ENCODE data around the gene RAPGEF4.
"Not testable (repeated sequence)": the region's sequence is repeated elsewhere in the genome, so short reads cannot be mapped to it uniquely, and the experiment has no call there.

Gene RAPGEF4

DNA sequence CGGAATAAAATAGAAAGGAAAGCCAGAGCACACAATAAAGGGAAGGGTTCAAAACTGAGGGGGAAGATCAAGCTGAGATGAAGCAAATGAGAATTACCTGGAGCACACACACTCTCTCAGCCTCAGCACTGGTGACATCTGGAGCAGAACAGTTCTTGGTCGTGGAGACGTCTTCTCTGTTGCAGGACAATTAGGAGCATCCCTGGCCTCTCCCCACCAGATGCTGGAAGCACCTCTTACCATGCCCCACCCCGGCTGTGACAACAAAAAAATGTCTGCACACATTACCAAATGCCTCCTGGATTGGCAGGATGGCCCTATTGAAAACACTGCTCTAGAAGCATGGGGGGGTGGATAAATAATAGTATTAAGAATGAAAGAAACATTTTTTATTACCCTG lies 296.4 kb downstream of the RAPGEF4 start:
- no peaks in the 10 kb centered on the region for H3K36me3 ChIP-seq (ENCODE audit: control insufficient read depth in 5 of 5, insufficient read depth in 5 of 5, low read length in 5 of 5)
- no peaks in the 10 kb centered on the region for H3K9me3 ChIP-seq (ENCODE audit: control insufficient read depth in 5 of 5, low read length in 5 of 5)
- H3K27me3 ChIP-seq (ENCODE audit: control insufficient read depth in 5 of 5, insufficient read depth in 4 of 5, low read length in 5 of 5): no peaks in the 10 kb centered on the region
- no peak overlapping the region for H3K27ac ChIP-seq (ENCODE audit: low read depth, low read length)
- H3K9ac ChIP-seq (ENCODE audit: low read length in 5 of 5): no peak overlapping the region
- H3K4me3 ChIP-seq (ENCODE audit: low read depth in 1 of 5, low read length in 5 of 5): no peak overlapping the region
- peaks cover 0 to 8% (median 5%) of the 10 kb centered on the region in 5 donors for H3K4me1 ChIP-seq (ENCODE audit: control insufficient read depth in 5 of 5, insufficient read depth in 5 of 5, low read length in 5 of 5)

DNA sequence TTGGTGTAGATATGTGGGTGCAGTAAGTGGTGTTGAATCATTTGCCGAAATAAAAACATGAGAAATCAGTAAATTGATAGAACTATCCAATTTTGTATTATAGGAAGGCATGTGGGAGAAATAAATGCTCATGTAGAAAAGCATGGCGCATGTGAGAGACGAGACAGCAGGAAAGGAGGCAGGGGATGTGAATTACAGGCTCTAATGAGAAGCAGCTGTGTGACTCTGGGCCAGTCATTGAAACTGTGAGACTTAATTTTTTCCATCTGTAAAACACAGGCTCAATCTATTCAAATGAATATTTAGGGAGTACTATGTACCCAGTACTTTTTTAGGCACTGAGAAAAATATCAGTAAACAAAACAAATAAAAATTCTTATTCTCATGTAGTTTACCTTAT lies 297.4 kb downstream of the RAPGEF4 start:
- no peak overlapping the region for H3K9ac ChIP-seq (ENCODE audit: low read length in 5 of 5)
- H3K27ac ChIP-seq (ENCODE audit: low read depth, low read length): no peak overlapping the region
- H3K4me1 ChIP-seq (ENCODE audit: control insufficient read depth in 5 of 5, insufficient read depth in 5 of 5, low read length in 5 of 5): peaks cover 0 to 8% (median 0%) of the 10 kb centered on the region in 5 donors
- no peaks in the 10 kb centered on the region for H3K27me3 ChIP-seq (ENCODE audit: control insufficient read depth in 5 of 5, insufficient read depth in 4 of 5, low read length in 5 of 5)
- no peaks in the 10 kb centered on the region for H3K36me3 ChIP-seq (ENCODE audit: control insufficient read depth in 5 of 5, insufficient read depth in 5 of 5, low read length in 5 of 5)
- no peaks in the 10 kb centered on the region for H3K9me3 ChIP-seq (ENCODE audit: control insufficient read depth in 5 of 5, low read length in 5 of 5)
- no peak overlapping the region for H3K4me3 ChIP-seq (ENCODE audit: low read depth in 1 of 5, low read length in 5 of 5)

DNA sequence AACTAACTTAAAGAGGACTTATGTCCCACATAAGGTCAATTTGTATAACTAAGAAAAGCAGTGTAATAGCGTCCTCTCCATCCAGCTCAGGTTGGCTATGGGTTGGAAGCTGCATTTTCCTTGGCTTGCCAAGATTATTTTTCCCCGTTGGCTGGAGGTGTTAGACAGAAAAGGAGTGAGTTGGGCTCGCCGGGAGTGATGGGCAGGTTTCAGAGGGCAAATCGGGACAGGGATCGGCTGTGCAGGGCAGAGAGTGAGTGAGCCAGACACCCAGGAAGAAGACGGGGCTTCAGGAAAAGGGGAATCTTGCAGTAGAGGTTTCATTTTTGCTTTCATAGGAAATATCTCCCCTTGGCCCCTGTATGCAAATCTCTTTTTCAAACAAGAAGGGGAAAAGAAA lies 298.5 kb downstream of the RAPGEF4 start:
- no peak overlapping the region for H3K27ac ChIP-seq (ENCODE audit: low read depth, low read length)
- peaks cover 0 to 8% (median 0%) of the 10 kb centered on the region in 5 donors for H3K4me1 ChIP-seq (ENCODE audit: control insufficient read depth in 5 of 5, insufficient read depth in 5 of 5, low read length in 5 of 5)
- H3K9ac ChIP-seq (ENCODE audit: low read length in 5 of 5): no peak overlapping the region
- H3K9me3 ChIP-seq (ENCODE audit: control insufficient read depth in 5 of 5, low read length in 5 of 5): no peaks in the 10 kb centered on the region
- no peaks in the 10 kb centered on the region for H3K36me3 ChIP-seq (ENCODE audit: control insufficient read depth in 5 of 5, insufficient read depth in 5 of 5, low read length in 5 of 5)
- no peak overlapping the region for H3K4me3 ChIP-seq (ENCODE audit: low read depth in 1 of 5, low read length in 5 of 5)
- no peaks in the 10 kb centered on the region for H3K27me3 ChIP-seq (ENCODE audit: control insufficient read depth in 5 of 5, insufficient read depth in 4 of 5, low read length in 5 of 5)

GRCh38 chr2:173037245-173038120 lies 301.8 kb downstream of the RAPGEF4 start:
- Histone ChIP-seq H3K4me1 (ENCODE audit: control insufficient read depth in 5 of 5, insufficient read depth in 5 of 5, low read length in 5 of 5) (peaks cover 0 to 8% (median 0%) of the 10 kb centered on the region in 5 donors), H3K27me3 (ENCODE audit: control insufficient read depth in 5 of 5, insufficient read depth in 4 of 5, low read length in 5 of 5) (no peaks in the 10 kb centered on the region), H3K36me3 (ENCODE audit: control insufficient read depth in 5 of 5, insufficient read depth in 5 of 5, low read length in 5 of 5) (no peaks in the 10 kb centered on the region), H3K9me3 (ENCODE audit: control insufficient read depth in 5 of 5, low read length in 5 of 5) (no peaks in the 10 kb centered on the region), H3K9ac (ENCODE audit: low read length in 5 of 5) (no peak overlapping the region), H3K27ac (ENCODE audit: low read depth, low read length) (no peak overlapping the region), H3K4me3 (ENCODE audit: low read depth in 1 of 5, low read length in 5 of 5) (no peak overlapping the region)

DNA sequence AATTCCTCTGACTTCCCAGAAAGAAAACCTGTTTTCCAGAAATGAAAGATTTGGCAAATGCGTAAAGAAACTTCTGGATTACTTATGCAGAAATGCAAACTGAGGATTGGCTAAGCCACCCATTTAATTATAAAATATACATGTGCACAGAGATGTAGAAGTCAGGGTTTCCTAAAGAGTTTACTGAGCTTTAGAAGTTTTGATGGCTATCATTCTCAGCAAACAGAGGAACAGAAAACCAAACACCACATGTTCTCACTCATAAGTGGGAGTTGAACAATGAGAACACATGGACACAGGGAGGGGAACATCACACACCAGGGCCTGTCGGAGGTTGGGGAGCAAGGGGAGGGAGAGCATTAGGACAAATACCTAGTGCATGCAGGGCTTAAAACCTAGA lies 302.6 kb downstream of the RAPGEF4 start:
- not testable (repeated sequence) for H3K27me3 ChIP-seq (ENCODE audit: control insufficient read depth in 5 of 5, insufficient read depth in 4 of 5, low read length in 5 of 5); H3K4me1 ChIP-seq (ENCODE audit: control insufficient read depth in 5 of 5, insufficient read depth in 5 of 5, low read length in 5 of 5); H3K9me3 ChIP-seq (ENCODE audit: control insufficient read depth in 5 of 5, low read length in 5 of 5); H3K9ac ChIP-seq (ENCODE audit: low read length in 5 of 5); H3K36me3 ChIP-seq (ENCODE audit: control insufficient read depth in 5 of 5, insufficient read depth in 5 of 5, low read length in 5 of 5); H3K27ac ChIP-seq (ENCODE audit: low read depth, low read length); H3K4me3 ChIP-seq (ENCODE audit: low read depth in 1 of 5, low read length in 5 of 5)

- Histone ChIP-seq H3K9ac (ENCODE audit: low read length in 5 of 5) (no peak overlapping the region), H3K36me3 (ENCODE audit: control insufficient read depth in 5 of 5, insufficient read depth in 5 of 5, low read length in 5 of 5) (no peaks in the 10 kb centered on the region), H3K27ac (ENCODE audit: low read depth, low read length) (no peak overlapping the region), H3K4me3 (ENCODE audit: low read depth in 1 of 5, low read length in 5 of 5) (no peak overlapping the region), H3K27me3 (ENCODE audit: control insufficient read depth in 5 of 5, insufficient read depth in 4 of 5, low read length in 5 of 5) (no peaks in the 10 kb centered on the region), H3K4me1 (ENCODE audit: control insufficient read depth in 5 of 5, insufficient read depth in 5 of 5, low read length in 5 of 5) (peaks cover 0 to 8% (median 0%) of the 10 kb centered on the region in 5 donors), H3K9me3 (ENCODE audit: control insufficient read depth in 5 of 5, low read length in 5 of 5) (no peaks in the 10 kb centered on the region)
Observed at GRCh38 chr2:173040729-173041128, 305.1 kb downstream of the RAPGEF4 start.

- Histone ChIP-seq H3K4me1 (ENCODE audit: control insufficient read depth in 5 of 5, insufficient read depth in 5 of 5, low read length in 5 of 5) (peaks cover 0 to 4% (median 0%) of the 10 kb centered on the region in 5 donors), H3K4me3 (ENCODE audit: low read depth in 1 of 5, low read length in 5 of 5) (no peak overlapping the region), H3K27ac (ENCODE audit: low read depth, low read length) (no peak overlapping the region), H3K27me3 (ENCODE audit: control insufficient read depth in 5 of 5, insufficient read depth in 4 of 5, low read length in 5 of 5) (no peaks in the 10 kb centered on the region), H3K9ac (ENCODE audit: low read length in 5 of 5) (no peak overlapping the region), H3K36me3 (ENCODE audit: control insufficient read depth in 5 of 5, insufficient read depth in 5 of 5, low read length in 5 of 5) (no peaks in the 10 kb centered on the region), H3K9me3 (ENCODE audit: control insufficient read depth in 5 of 5, low read length in 5 of 5) (no peaks in the 10 kb centered on the region)
Observed at GRCh38 chr2:173043476-173043875, 307.8 kb downstream of the RAPGEF4 start.

- Histone ChIP-seq H3K27me3 (ENCODE audit: control insufficient read depth in 5 of 5, insufficient read depth in 4 of 5, low read length in 5 of 5) (no peaks in the 10 kb centered on the region), H3K9me3 (ENCODE audit: control insufficient read depth in 5 of 5, low read length in 5 of 5) (no peaks in the 10 kb centered on the region), H3K4me1 (ENCODE audit: control insufficient read depth in 5 of 5, insufficient read depth in 5 of 5, low read length in 5 of 5) (peaks cover 0 to 6% (median 0%) of the 10 kb centered on the region in 5 donors), H3K27ac (ENCODE audit: low read depth, low read length) (no peak overlapping the region), H3K4me3 (ENCODE audit: low read depth in 1 of 5, low read length in 5 of 5) (no peak overlapping the region), H3K9ac (ENCODE audit: low read length in 5 of 5) (no peak overlapping the region), H3K36me3 (ENCODE audit: control insufficient read depth in 5 of 5, insufficient read depth in 5 of 5, low read length in 5 of 5) (no peaks in the 10 kb centered on the region)
Observed at GRCh38 chr2:173043897-173044519, 308.4 kb downstream of the RAPGEF4 start.

DNA sequence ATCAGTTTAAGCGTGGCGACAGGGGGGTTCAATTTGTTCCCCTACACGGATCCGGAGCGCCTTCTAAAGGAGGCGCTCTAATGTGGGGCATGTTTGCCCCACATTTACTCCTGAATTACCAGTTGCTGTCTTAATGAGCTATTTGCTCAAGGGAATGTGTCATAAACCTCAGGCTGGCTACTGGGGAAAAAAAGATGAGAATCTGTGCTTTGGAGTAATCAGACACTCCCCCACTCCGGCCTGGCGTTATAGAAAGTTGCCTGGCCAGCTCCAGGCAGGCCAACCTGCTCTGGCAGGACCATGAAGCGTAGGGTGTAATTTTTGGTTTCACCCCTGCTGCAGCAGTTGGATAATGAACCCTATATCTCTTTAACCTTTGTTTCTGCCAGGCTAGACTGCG lies 309.0 kb downstream of the RAPGEF4 start:
- Histone ChIP-seq H3K27me3 (ENCODE audit: control insufficient read depth in 5 of 5, insufficient read depth in 4 of 5, low read length in 5 of 5) (no peaks in the 10 kb centered on the region), H3K27ac (ENCODE audit: low read depth, low read length) (no peak overlapping the region), H3K9ac (ENCODE audit: low read length in 5 of 5) (no peak overlapping the region), H3K4me3 (ENCODE audit: low read depth in 1 of 5, low read length in 5 of 5) (no peak overlapping the region), H3K9me3 (ENCODE audit: control insufficient read depth in 5 of 5, low read length in 5 of 5) (no peaks in the 10 kb centered on the region), H3K4me1 (ENCODE audit: control insufficient read depth in 5 of 5, insufficient read depth in 5 of 5, low read length in 5 of 5) (peaks cover 0 to 11% (median 3%) of the 10 kb centered on the region in 5 donors), H3K36me3 (ENCODE audit: control insufficient read depth in 5 of 5, insufficient read depth in 5 of 5, low read length in 5 of 5) (no peaks in the 10 kb centered on the region)

- Histone ChIP-seq H3K9me3 (ENCODE audit: control insufficient read depth in 5 of 5, low read length in 5 of 5) (no peaks in the 10 kb centered on the region), H3K4me1 (ENCODE audit: control insufficient read depth in 5 of 5, insufficient read depth in 5 of 5, low read length in 5 of 5) (peaks cover 0 to 14% (median 8%) of the 10 kb centered on the region in 5 donors), H3K4me3 (ENCODE audit: low read depth in 1 of 5, low read length in 5 of 5) (no peak overlapping the region), H3K27ac (ENCODE audit: low read depth, low read length) (no peak overlapping the region), H3K27me3 (ENCODE audit: control insufficient read depth in 5 of 5, insufficient read depth in 4 of 5, low read length in 5 of 5) (no peaks in the 10 kb centered on the region), H3K9ac (ENCODE audit: low read length in 5 of 5) (no peak overlapping the region), H3K36me3 (ENCODE audit: control insufficient read depth in 5 of 5, insufficient read depth in 5 of 5, low read length in 5 of 5) (no peaks in the 10 kb centered on the region)
Observed at GRCh38 chr2:173045181-173045580, 309.5 kb downstream of the RAPGEF4 start.
